ENCODE data around the gene DEPDC7. TPM values are rescaled to one million over a fixed set of nuclear protein-coding genes. Genes with fewer than 3 reads are reported as not detected.

The DEPDC7 gene
- total and polyA plus RNA-seq, 9 of the 15 experiments (the other 6 are each of a cell fraction or from before 2014, with no cell fraction given) = 5.4 to 19.9 (median 12.0) TPM

GRCh38 chr11:33015621-33016551, at the start of gene DEPDC7 (continued):
- TF ChIP-seq UBTF (IDR thresholded peaks at IDR 0.05; ENCODE audit: borderline replicate concordance in 1 of 2, low read depth in 2 of 2, low read length in 2 of 2) (no peak; a peak in 2 of 4 replicates), NFIC (IDR thresholded peaks at IDR 0.05) (peak; percentile 35), SRSF1 (IDR thresholded peaks at IDR 0.05; ENCODE audit: low read depth, low read length) (no peak), TEAD4 (IDR thresholded peaks at IDR 0.05; ENCODE audit: low read length) (no peak), TEAD4 (CRISPR knock-in tag; IDR thresholded peaks at IDR 0.05; ENCODE audit: borderline replicate concordance) (no peak), ZZZ3 (IDR thresholded peaks at IDR 0.05) (no peak), ZFP1 (CRISPR knock-in tag; IDR thresholded peaks at IDR 0.05) (no peak), ZNF512 (tag; IDR thresholded peaks at IDR 0.05) (no peak), ZNF609 (CRISPR knock-in tag; IDR thresholded peaks at IDR 0.05; ENCODE audit: borderline replicate concordance) (no peak), HBP1 (CRISPR knock-in tag; IDR thresholded peaks at IDR 0.05) (no peak), CLOCK (CRISPR knock-in tag; IDR thresholded peaks at IDR 0.05; ENCODE audit: borderline replicate concordance) (no peak), ZNF696 (CRISPR knock-in tag; conservative IDR thresholded peaks at IDR 0.05) (no peak)
